PFSK-1 (cell line): ENCODE measurements around the gene HAS3.

Experiments
- FOXP2 ChIP-seq: optimal IDR thresholded peaks from 2 replicates; pipeline ENCODE3; 2011; ENCODE audit warnings: borderline replicate concordance, control low read depth, inconsistent platforms; ENCODE audit not compliant: insufficient read depth; ENCODE audit errors: extremely low read length, extremely low read depth
- POLR2AphosphoS5 ChIP-seq: IDR thresholded peaks from 2 replicates; pipeline ENCODE4 v1.6.1; 2012; ENCODE audit warnings: low read depth, mild to moderate bottlenecking, control low read depth, low read length, moderate library complexity
- SIN3A ChIP-seq: IDR thresholded peaks from 2 replicates; pipeline ENCODE4 v1.6.1; 2012; ENCODE audit warnings: mild to moderate bottlenecking, low read length, moderate library complexity, borderline replicate concordance; ENCODE audit not compliant: insufficient read depth
- TAF1 ChIP-seq: IDR thresholded peaks from 2 replicates; pipeline ENCODE4 v1.6.1; 2012; ENCODE audit warnings: low read length, control low read depth, borderline replicate concordance; ENCODE audit not compliant: insufficient read depth
- TF ChIP-seq, protein P1 (sequence below), 2 experiments: IDR thresholded peaks; 2 replicates each; pipeline versions ENCODE4 v1.6.1 to v1.8.0; 2011 to 2012; ENCODE audit warnings: low read depth in 2 of 2, low read length in 2 of 2, control low read depth in 1 of 2, inconsistent platforms in 1 of 2, mild to moderate bottlenecking in 1 of 2, moderate library complexity in 1 of 2; ENCODE audit not compliant: insufficient read depth in 1 of 2

The HAS3 gene

DNA sequence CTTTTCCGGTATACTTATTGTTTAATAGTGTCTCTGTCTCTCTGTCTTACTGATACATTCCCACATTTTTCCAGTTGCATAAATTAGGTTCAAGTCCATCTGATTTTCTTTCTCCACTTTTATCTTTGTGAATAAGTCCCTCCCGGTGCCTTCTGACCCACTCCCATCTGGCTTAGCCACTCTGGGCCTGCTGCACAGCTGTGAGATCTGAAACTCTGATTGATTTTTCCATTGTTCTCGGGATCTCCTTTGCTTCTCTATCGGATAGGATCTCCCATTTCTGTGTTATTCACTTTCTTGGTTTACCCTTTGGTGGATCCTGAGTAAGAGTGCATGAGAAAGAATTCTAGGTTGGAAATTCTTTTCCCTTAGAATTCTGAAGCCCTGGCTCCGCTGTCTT lies 35.6 kb downstream of the HAS3 start:
- no peak for TF ChIP-seq POLR2AphosphoS5
- no peak for TF ChIP-seq SIN3A
- TF ChIP-seq, protein P1, sequence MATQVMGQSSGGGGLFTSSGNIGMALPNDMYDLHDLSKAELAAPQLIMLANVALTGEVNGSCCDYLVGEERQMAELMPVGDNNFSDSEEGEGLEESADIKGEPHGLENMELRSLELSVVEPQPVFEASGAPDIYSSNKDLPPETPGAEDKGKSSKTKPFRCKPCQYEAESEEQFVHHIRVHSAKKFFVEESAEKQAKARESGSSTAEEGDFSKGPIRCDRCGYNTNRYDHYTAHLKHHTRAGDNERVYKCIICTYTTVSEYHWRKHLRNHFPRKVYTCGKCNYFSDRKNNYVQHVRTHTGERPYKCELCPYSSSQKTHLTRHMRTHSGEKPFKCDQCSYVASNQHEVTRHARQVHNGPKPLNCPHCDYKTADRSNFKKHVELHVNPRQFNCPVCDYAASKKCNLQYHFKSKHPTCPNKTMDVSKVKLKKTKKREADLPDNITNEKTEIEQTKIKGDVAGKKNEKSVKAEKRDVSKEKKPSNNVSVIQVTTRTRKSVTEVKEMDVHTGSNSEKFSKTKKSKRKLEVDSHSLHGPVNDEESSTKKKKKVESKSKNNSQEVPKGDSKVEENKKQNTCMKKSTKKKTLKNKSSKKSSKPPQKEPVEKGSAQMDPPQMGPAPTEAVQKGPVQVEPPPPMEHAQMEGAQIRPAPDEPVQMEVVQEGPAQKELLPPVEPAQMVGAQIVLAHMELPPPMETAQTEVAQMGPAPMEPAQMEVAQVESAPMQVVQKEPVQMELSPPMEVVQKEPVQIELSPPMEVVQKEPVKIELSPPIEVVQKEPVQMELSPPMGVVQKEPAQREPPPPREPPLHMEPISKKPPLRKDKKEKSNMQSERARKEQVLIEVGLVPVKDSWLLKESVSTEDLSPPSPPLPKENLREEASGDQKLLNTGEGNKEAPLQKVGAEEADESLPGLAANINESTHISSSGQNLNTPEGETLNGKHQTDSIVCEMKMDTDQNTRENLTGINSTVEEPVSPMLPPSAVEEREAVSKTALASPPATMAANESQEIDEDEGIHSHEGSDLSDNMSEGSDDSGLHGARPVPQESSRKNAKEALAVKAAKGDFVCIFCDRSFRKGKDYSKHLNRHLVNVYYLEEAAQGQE (IDR thresholded peaks at IDR 0.05; ENCODE audit: insufficient read depth in 1 of 2, low read depth in 2 of 2, low read length in 2 of 2), result no peak
- TF ChIP-seq TAF1, result no peak
- no peak for TF ChIP-seq FOXP2

DNA sequence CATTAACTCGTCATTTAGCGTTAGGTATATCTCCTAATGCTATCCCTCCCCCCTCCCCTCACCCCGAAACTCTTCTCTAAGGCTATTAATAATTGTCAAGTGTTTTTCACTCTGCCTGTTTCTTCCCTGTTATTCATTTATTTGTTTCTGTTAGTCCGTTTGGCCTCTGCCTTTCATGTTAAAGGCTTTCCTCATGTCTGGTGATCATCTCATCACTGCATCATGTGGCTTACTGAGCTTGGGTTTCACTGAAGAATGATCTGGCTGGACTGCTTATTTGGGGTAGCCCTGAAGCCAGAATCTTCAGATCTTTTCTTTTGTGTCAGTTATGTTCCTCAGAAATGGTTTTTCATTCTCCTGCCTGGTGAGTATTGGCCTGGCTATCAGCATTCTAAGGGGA lies 36.5 kb downstream of the HAS3 start:
- TF ChIP-seq FOXP2 (no peak), SIN3A (no peak), TAF1 (no peak), POLR2AphosphoS5 (no peak)

DNA sequence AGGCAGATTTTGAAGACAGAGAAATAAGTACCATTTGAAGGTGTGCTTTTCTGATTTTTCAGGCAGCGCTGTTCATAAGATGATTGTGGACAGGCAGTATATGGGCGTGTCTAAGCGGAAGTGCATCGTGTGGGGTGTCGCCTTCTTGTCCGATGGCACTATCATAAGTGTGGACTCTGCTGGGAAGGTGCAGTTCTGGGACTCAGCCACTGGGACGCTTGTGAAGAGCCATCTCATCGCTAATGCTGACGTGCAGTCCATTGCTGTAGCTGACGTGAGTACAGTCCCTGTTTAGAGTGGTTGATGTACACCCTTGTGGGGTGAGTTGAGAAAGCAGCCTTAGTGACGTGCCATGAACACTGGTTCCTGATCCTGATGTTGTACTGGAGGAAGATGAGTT lies 37.7 kb downstream of the HAS3 start:
- TF ChIP-seq TAF1, result no peak
- TF ChIP-seq, protein P1 (IDR thresholded peaks at IDR 0.05; ENCODE audit: insufficient read depth in 1 of 2, low read depth in 2 of 2, low read length in 2 of 2), result no peak
- TF ChIP-seq SIN3A, result no peak
- no peak for TF ChIP-seq POLR2AphosphoS5
- TF ChIP-seq FOXP2, result no peak

DNA sequence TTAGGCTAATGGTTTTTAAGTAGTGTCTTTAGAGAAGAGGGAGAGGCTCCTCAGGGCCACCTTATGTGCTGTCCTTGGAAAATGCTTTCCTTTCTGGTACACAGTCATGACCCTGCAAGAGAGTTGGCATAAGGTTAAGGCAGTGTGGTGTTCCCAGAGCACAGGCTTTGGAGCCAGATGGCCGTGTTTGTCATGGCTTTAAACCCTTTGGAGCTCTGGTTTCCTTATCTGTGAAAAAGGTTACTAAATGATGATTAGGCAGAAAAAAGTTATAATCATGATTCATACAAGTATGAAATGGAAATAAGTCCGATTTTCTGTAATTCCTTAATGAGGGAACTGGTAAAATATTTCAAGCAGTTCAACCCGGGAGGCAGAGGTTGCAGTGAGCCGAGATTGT lies 40.2 kb downstream of the HAS3 start:
- TF ChIP-seq SIN3A, result no peak
- TF ChIP-seq, protein P1 (IDR thresholded peaks at IDR 0.05; ENCODE audit: insufficient read depth in 1 of 2, low read depth in 2 of 2, low read length in 2 of 2), result no peak
- TF ChIP-seq TAF1, result no peak
- TF ChIP-seq POLR2AphosphoS5, result no peak
- TF ChIP-seq FOXP2, result no peak

DNA sequence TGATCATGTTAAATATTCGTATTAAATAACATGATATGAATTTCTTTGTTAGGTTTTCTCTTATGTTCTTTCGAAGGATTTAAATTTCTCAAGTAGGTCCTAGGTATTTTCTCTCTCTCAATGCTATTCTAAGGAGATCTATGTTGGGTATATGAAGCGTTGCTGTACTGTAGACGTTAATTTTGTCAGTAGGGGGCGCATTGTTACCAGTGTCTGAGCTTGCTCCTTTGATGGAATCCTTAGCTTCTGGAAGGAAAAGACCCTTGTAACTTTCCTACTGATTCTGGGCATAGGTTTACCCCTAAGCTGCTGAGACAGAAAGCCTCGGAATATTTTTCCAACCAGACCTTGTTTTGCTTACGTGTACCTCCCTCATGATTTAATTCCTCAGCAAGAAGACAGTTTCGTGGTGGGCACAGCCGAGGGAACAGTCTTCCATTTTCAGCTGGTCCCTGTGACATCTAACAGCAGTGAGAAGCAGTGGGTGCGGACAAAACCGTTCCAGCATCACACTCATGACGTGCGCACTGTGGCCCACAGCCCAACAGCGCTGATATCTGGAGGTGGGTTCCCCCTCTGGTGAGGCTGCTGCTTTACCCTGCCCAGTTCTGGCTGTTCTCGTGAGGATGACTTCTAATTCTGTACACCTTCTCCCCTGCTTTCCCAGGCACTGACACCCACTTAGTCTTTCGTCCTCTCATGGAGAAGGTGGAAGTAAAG lies 44.9 kb downstream of the HAS3 start:
- TF ChIP-seq, protein P1 (IDR thresholded peaks at IDR 0.05; ENCODE audit: insufficient read depth in 1 of 2, low read depth in 2 of 2, low read length in 2 of 2), result no peak
- TF ChIP-seq TAF1 (no peak), POLR2AphosphoS5 (no peak), FOXP2 (no peak), SIN3A (no peak)
